ENCODE results near the gene PSMA6.

The PSMA6 gene

GRCh38 chr14:35367056-35367372, 74.8 kb downstream of the PSMA6 start:
- no peak for DNase-seq (ENCODE audit: low read depth)

Data from activated T-cell treated with anti-CD3 and anti-CD28 coated beads for 48 hours (primary cell).